HL-60 (cell line): Measurements from ENCODE around the gene TBX18.

Source experiments
- POLR2AphosphoS5 ChIP-seq: IDR thresholded peaks from 2 replicates; pipeline ENCODE4 v1.6.1; 2012; ENCODE audit warnings: low read depth
- TF ChIP-seq, protein P1 (sequence below): IDR thresholded peaks from one replicate; pipeline ENCODE4 v1.5.1; 2011; ENCODE audit warnings: low read length, control low read depth, inconsistent platforms; ENCODE audit not compliant: insufficient read depth

DNA sequence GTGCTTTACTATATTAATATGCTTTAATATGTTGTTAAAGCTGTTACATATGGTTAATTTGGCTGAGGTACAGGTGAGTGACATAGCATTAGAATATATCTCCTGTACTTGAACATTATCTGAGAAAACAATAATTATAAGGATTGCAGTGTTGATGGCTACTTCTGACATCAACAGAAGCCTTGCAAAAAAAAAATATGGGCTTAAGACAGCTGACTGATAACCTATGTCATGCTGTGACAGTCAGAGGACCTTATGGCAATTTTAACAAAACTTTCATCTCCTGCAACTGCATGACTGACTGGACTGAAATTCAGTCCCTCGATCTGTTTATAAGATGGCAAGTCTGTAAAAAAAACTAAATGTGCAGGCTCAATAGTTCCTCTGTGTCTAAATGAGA, 27.5 kb upstream of the TBX18 start:
- TF ChIP-seq, protein P1, sequence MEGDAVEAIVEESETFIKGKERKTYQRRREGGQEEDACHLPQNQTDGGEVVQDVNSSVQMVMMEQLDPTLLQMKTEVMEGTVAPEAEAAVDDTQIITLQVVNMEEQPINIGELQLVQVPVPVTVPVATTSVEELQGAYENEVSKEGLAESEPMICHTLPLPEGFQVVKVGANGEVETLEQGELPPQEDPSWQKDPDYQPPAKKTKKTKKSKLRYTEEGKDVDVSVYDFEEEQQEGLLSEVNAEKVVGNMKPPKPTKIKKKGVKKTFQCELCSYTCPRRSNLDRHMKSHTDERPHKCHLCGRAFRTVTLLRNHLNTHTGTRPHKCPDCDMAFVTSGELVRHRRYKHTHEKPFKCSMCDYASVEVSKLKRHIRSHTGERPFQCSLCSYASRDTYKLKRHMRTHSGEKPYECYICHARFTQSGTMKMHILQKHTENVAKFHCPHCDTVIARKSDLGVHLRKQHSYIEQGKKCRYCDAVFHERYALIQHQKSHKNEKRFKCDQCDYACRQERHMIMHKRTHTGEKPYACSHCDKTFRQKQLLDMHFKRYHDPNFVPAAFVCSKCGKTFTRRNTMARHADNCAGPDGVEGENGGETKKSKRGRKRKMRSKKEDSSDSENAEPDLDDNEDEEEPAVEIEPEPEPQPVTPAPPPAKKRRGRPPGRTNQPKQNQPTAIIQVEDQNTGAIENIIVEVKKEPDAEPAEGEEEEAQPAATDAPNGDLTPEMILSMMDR = no peak
- TF ChIP-seq POLR2AphosphoS5 = no peak
